Measurements from ENCODE around the gene RALA.

RALA gene

GRCh38 chr7:39613577-39613976 lies 9.8 kb upstream of the RALA start:
- no peak overlapping the region for H3K4me3 ChIP-seq (ENCODE audit: low read depth, low read length)
- no peak for DNase-seq (ENCODE audit: low read depth)
- no peak for TF ChIP-seq CTCF (conservative IDR thresholded peaks at IDR 0.05; ENCODE audit: low read depth, low read length)

GRCh38 chr7:39614299-39614698 lies 9.1 kb upstream of the RALA start:
- no peak for TF ChIP-seq CTCF (conservative IDR thresholded peaks at IDR 0.05; ENCODE audit: low read depth, low read length)
- DNase-seq (ENCODE audit: low read depth), result no peak
- no peak overlapping the region for H3K4me3 ChIP-seq (ENCODE audit: low read depth, low read length)

GRCh38 chr7:39615350-39615975 lies 7.9 kb upstream of the RALA start:
- no peak for TF ChIP-seq CTCF (conservative IDR thresholded peaks at IDR 0.05; ENCODE audit: low read depth, low read length)
- no peak for DNase-seq (ENCODE audit: low read depth)
- H3K4me3 ChIP-seq (ENCODE audit: low read depth, low read length), result no peak overlapping the region

GRCh38 chr7:39616138-39616537 lies 7.2 kb upstream of the RALA start:
- no peak for TF ChIP-seq CTCF (conservative IDR thresholded peaks at IDR 0.05; ENCODE audit: low read depth, low read length)
- H3K4me3 ChIP-seq (ENCODE audit: low read depth, low read length), result no peak overlapping the region
- DNase-seq (ENCODE audit: low read depth), result peak; percentile 66

- DNase-seq (ENCODE audit: low read depth), result peak; percentile 65
- no peak for TF ChIP-seq CTCF (conservative IDR thresholded peaks at IDR 0.05; ENCODE audit: low read depth, low read length)
- H3K4me3 ChIP-seq (ENCODE audit: low read depth, low read length), result no peak overlapping the region
Observed at GRCh38 chr7:39617005-39617404, 6.4 kb upstream of the RALA start.

GRCh38 chr7:39618868-39619267 lies 4.5 kb upstream of the RALA start:
- no peak for TF ChIP-seq CTCF (conservative IDR thresholded peaks at IDR 0.05; ENCODE audit: low read depth, low read length)
- no peak overlapping the region for H3K4me3 ChIP-seq (ENCODE audit: low read depth, low read length)
- DNase-seq (ENCODE audit: low read depth), result no peak

GRCh38 chr7:39620486-39620885 lies 2.9 kb upstream of the RALA start:
- H3K4me3 ChIP-seq (ENCODE audit: low read depth, low read length), result no peak overlapping the region
- DNase-seq (ENCODE audit: low read depth), result no peak
- TF ChIP-seq CTCF (conservative IDR thresholded peaks at IDR 0.05; ENCODE audit: low read depth, low read length), result no peak
